ENCODE data around the gene FBXL19. TPM values are rescaled to one million over a fixed set of nuclear protein-coding genes. Genes with fewer than 3 reads are reported as not detected.

The FBXL19 gene
- total and polyA plus RNA-seq, 9 of the 15 experiments (the other 6 are each of a cell fraction or from before 2014, with no cell fraction given): 0.13 to 48.0 (median 13.5) TPM; not detected in 1

DNA sequence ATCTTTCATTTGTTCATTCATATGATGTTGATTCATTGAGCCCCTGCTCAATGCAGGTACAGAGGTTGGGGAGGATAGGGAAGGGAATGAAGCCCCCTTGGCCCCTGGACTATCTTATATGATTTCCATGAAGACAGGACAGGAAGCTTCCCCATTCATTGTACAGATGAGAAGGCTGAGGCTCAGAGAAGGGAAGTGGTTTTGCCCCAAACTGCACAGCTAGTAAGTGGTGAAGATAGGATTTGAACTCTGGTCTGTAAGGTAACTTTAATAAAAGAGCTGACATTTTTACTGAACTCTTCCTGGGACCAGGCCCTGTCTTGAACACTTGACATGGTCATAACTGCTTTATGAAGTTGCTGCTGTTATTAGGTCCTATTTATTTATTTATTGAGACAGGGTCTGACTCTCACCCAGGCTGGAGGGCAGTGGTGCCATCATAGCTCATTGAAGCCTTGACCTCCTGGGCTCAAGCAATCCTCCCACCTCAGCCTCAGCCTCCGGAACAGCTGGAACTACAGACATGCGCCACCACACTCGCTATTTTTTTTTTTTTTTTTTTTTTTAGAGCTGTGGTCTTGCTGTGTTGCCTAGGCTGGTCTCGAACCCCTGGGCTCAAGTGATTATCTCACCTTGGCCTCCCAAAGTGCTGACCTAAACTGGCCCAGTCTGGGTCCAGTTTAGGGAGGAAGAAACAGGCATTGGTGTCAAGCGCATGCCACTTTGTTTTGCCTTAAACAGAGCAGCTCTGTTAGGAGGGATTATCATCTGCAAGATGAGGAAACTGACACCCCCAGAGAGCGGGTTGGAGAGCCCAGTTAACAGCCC is 22.0 kb upstream of the FBXL19 start (continued):
- no peak for TF ChIP-seq ZNF232 (CRISPR knock-in tag; IDR thresholded peaks at IDR 0.05)
- TF ChIP-seq ZNF384 (IDR thresholded peaks at IDR 0.05; ENCODE audit: low read depth, low read length): peak; percentile 68
- no peak for TF ChIP-seq MAFK (IDR thresholded peaks at IDR 0.05; ENCODE audit: low read length)
- no peak for TF ChIP-seq RCOR1 (IDR thresholded peaks at IDR 0.05; ENCODE audit: borderline replicate concordance in 1 of 2, low read depth in 2 of 2, low read length in 2 of 2)
- 0 out of 2 replicates have a peak, but pooled peaks have one; percentile 14 for TF ChIP-seq ZBTB33 (CRISPR knock-in tag; IDR thresholded peaks at IDR 0.05)
- TF ChIP-seq RBM25 (IDR thresholded peaks at IDR 0.05; ENCODE audit: low read depth, low read length, severe bottlenecking): peak; percentile 36
- no peak for TF ChIP-seq FOXA3 (CRISPR knock-in tag; conservative IDR thresholded peaks at IDR 0.05 in 1 of 2, IDR thresholded peaks at IDR 0.05 in 1 of 2)
- no peak for TF ChIP-seq STAG1 (CRISPR knock-in tag; IDR thresholded peaks at IDR 0.05; ENCODE audit: borderline replicate concordance)

Data from K562 (cell line).